Muscle of leg (tissue), 11 donors: ENCODE results near the gene ZXDC. TPM values are rescaled to one million over a fixed set of nuclear protein-coding genes. Genes with fewer than 3 reads are reported as not detected.

ENCODE experiments used
- DNase-seq: peaks from one replicate; pipeline ENCODE4 v3.0.0; 2013
- H3K27ac ChIP-seq: one replicate; pipeline ENCODE4 v1.5.1; 2013; ENCODE audit warnings: mild to moderate bottlenecking, low read length, control low read depth
- H3K27me3 ChIP-seq: one replicate; pipeline ENCODE4 v1.6.1; 2013; ENCODE audit warnings: low read length; ENCODE audit not compliant: control insufficient read depth, insufficient read depth
- H3K36me3 ChIP-seq: one replicate; pipeline ENCODE4 v1.6.1; 2013; ENCODE audit warnings: low read length; ENCODE audit not compliant: control insufficient read depth, insufficient read depth
- H3K4me1 ChIP-seq: one replicate; pipeline ENCODE4 v1.6.1; 2013; ENCODE audit warnings: low read length; ENCODE audit not compliant: control insufficient read depth, insufficient read depth
- H3K4me3 ChIP-seq: one replicate; pipeline ENCODE4 v1.5.1; 2013; ENCODE audit warnings: low read length, control low read depth
- H3K9me3 ChIP-seq: replicated peaks from 2 replicates; pipeline ENCODE4 v1.6.1; 2013; ENCODE audit warnings: low read depth, low read length; ENCODE audit not compliant: control insufficient read depth
- WGBS: methylation state at CpG from one replicate; pipeline ENCODE4 v1.1.5; 2013; ENCODE audit warnings: missing lambda C conversion rate; ENCODE audit not compliant: insufficient coverage; 5-methylcytosine and 5-hydroxymethylcytosine counted together
- polyA plus RNA-seq, 8 donors: library from polyadenylated mRNA; unstranded; fragments of 120-200 nt; gene quantifications; one replicate each; pipeline versions ENCODE4 v1.2.1 to v1.2.3, GENCODE V29; 2013; ENCODE audit warnings: inconsistent platforms in 1 of 8, low replicate concordance in 1 of 8; ENCODE audit not compliant: insufficient read length in 8 of 8, insufficient read depth in 1 of 8
- total RNA-seq: library from RNA; stranded (reverse); fragments of 120-200 nt; gene quantifications from one replicate; pipeline ENCODE4 v1.2.4, GENCODE V29; 2013

Gene ZXDC
- total and polyA plus RNA-seq, 9 donors: 18.4 to 27.4 (median 22.2) TPM

GRCh38 chr3:126397610-126398422 lies 77.9 kb downstream of the ZXDC start:
- DNase-seq: no peak

GRCh38 chr3:126396536-126396935 lies 79.2 kb downstream of the ZXDC start:
- no peak for DNase-seq
- H3K27ac ChIP-seq: no peak overlapping the region
- WGBS: 96% methylated on average over 3 of the region's 5 CpGs
- H3K4me1 ChIP-seq: peaks cover 8% of the 10 kb centered on the region
- peaks cover 38% of the 10 kb centered on the region for H3K27me3 ChIP-seq
- H3K9me3 ChIP-seq: no peaks in the 10 kb centered on the region
- H3K36me3 ChIP-seq: no peaks in the 10 kb centered on the region
- no peak overlapping the region for H3K4me3 ChIP-seq

More at GRCh38 chr3:126397610-126398422, 77.9 kb downstream of the ZXDC start:
- Histone ChIP-seq H3K4me3 (no peak overlapping the region), H3K4me1 (peaks cover 8% of the 10 kb centered on the region), H3K36me3 (no peaks in the 10 kb centered on the region), H3K27ac (no peak overlapping the region), H3K27me3 (peaks cover 31% of the 10 kb centered on the region), H3K9me3 (no peaks in the 10 kb centered on the region)
- WGBS: 60% methylated on average over 11 of the region's 13 CpGs

- 88% methylated on average over 6 of the region's 6 CpGs for WGBS
- DNase-seq: no peak
Observed at GRCh38 chr3:126395846-126396513, 79.7 kb downstream of the ZXDC start.

GRCh38 chr3:126394977-126395321 lies 80.7 kb downstream of the ZXDC start:
- Histone ChIP-seq H3K4me1 (peaks cover 8% of the 10 kb centered on the region), H3K4me3 (no peak overlapping the region), H3K27me3 (peaks cover 47% of the 10 kb centered on the region), H3K27ac (no peak overlapping the region), H3K9me3 (no peaks in the 10 kb centered on the region), H3K36me3 (no peaks in the 10 kb centered on the region)
- DNase-seq: no peak
- 5% methylated on average over 23 of the region's 30 CpGs for WGBS

More at GRCh38 chr3:126395846-126396513, 79.7 kb downstream of the ZXDC start:
- H3K27me3 ChIP-seq: peaks cover 38% of the 10 kb centered on the region
- no peak overlapping the region for H3K4me3 ChIP-seq
- H3K36me3 ChIP-seq: no peaks in the 10 kb centered on the region
- no peaks in the 10 kb centered on the region for H3K9me3 ChIP-seq
- no peak overlapping the region for H3K27ac ChIP-seq
- peaks cover 8% of the 10 kb centered on the region for H3K4me1 ChIP-seq

GRCh38 chr3:126394179-126394976 lies 81.3 kb downstream of the ZXDC start, which contains the start of gene CFAP100:
CFAP100 (plus strand) TSS chr3:126394909; CDS start chr3:126396001, 1,092 bp downstream.
- no peaks in the 10 kb centered on the region for H3K9me3 ChIP-seq
- WGBS: 31% methylated on average over 43 of the region's 43 CpGs
- peaks cover 11% of the 10 kb centered on the region for H3K4me1 ChIP-seq
- peaks cover 53% of the 10 kb centered on the region for H3K27me3 ChIP-seq
- no peak within 1 kb of the TSS for H3K27ac ChIP-seq
- no peaks in the 10 kb centered on the region for H3K36me3 ChIP-seq
- no peak within 1 kb of the TSS for H3K4me3 ChIP-seq
- peak; percentile 78 for DNase-seq

GRCh38 chr3:126393563-126393962 lies 82.1 kb downstream of the ZXDC start:
- DNase-seq: no peak
- Histone ChIP-seq H3K4me1 (peaks cover 15% of the 10 kb centered on the region), H3K4me3 (no peak overlapping the region), H3K27ac (no peak overlapping the region), H3K36me3 (no peaks in the 10 kb centered on the region), H3K27me3 (peaks cover 55% of the 10 kb centered on the region), H3K9me3 (no peaks in the 10 kb centered on the region)
- WGBS: 77% methylated on average over 2 of the region's 4 CpGs

- 71% methylated on average over 8 of the region's 12 CpGs for WGBS
- Histone ChIP-seq H3K27ac (no peak overlapping the region), H3K4me3 (no peak overlapping the region), H3K36me3 (no peaks in the 10 kb centered on the region), H3K4me1 (peaks cover 15% of the 10 kb centered on the region), H3K27me3 (peaks cover 54% of the 10 kb centered on the region), H3K9me3 (no peaks in the 10 kb centered on the region)
- no peak for DNase-seq
Observed at GRCh38 chr3:126392246-126392645, 83.4 kb downstream of the ZXDC start.

- no peak overlapping the region for H3K4me3 ChIP-seq
- DNase-seq: no peak
- no peaks in the 10 kb centered on the region for H3K9me3 ChIP-seq
- H3K4me1 ChIP-seq: peaks cover 15% of the 10 kb centered on the region
- H3K27ac ChIP-seq: no peak overlapping the region
- no CpG with 5 or more reads among the region's 1 CpG for WGBS
- H3K36me3 ChIP-seq: no peaks in the 10 kb centered on the region
- H3K27me3 ChIP-seq: peaks cover 54% of the 10 kb centered on the region
Observed at GRCh38 chr3:126391631-126392030, 84.1 kb downstream of the ZXDC start.

- Histone ChIP-seq H3K4me1 (peaks cover 15% of the 10 kb centered on the region), H3K36me3 (no peaks in the 10 kb centered on the region), H3K4me3 (no peak overlapping the region), H3K9me3 (no peaks in the 10 kb centered on the region), H3K27ac (no peak overlapping the region), H3K27me3 (peaks cover 49% of the 10 kb centered on the region)
- no peak for DNase-seq
- WGBS: 82% methylated on average over 4 of the region's 4 CpGs
Observed at GRCh38 chr3:126390751-126391150, 84.9 kb downstream of the ZXDC start.

GRCh38 chr3:126390201-126390600 lies 85.5 kb downstream of the ZXDC start:
- no peaks in the 10 kb centered on the region for H3K36me3 ChIP-seq
- no peak for DNase-seq
- H3K4me1 ChIP-seq: peaks cover 15% of the 10 kb centered on the region
- H3K4me3 ChIP-seq: no peak overlapping the region
- 90% methylated on average over 4 of the region's 15 CpGs for WGBS
- no peaks in the 10 kb centered on the region for H3K9me3 ChIP-seq
- H3K27me3 ChIP-seq: peaks cover 44% of the 10 kb centered on the region
- no peak overlapping the region for H3K27ac ChIP-seq
